Daoy (cell line): ENCODE data around the gene ACSS2. TPM values are rescaled to one million over a fixed set of nuclear protein-coding genes. Genes with fewer than 3 reads are reported as not detected.

Experiments used
- DNase-seq: peaks from one replicate; pipeline ENCODE4 v3.0.0-alpha.2; 2015; ENCODE audit warnings: low read depth
- total RNA-seq: library from RNA; depleted of rRNA; stranded (reverse); fragments of >200 nt; shearing (Covaris generic); gene quantifications from 2 replicates; pipeline ENCODE4 v1.2.3, GENCODE V29; 2014; rRNA removed

Gene ACSS2, protein sequence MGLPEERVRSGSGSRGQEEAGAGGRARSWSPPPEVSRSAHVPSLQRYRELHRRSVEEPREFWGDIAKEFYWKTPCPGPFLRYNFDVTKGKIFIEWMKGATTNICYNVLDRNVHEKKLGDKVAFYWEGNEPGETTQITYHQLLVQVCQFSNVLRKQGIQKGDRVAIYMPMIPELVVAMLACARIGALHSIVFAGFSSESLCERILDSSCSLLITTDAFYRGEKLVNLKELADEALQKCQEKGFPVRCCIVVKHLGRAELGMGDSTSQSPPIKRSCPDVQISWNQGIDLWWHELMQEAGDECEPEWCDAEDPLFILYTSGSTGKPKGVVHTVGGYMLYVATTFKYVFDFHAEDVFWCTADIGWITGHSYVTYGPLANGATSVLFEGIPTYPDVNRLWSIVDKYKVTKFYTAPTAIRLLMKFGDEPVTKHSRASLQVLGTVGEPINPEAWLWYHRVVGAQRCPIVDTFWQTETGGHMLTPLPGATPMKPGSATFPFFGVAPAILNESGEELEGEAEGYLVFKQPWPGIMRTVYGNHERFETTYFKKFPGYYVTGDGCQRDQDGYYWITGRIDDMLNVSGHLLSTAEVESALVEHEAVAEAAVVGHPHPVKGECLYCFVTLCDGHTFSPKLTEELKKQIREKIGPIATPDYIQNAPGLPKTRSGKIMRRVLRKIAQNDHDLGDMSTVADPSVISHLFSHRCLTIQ
- 11.7 and 17.3 TPM in 2 replicates for total RNA-seq

DNA sequence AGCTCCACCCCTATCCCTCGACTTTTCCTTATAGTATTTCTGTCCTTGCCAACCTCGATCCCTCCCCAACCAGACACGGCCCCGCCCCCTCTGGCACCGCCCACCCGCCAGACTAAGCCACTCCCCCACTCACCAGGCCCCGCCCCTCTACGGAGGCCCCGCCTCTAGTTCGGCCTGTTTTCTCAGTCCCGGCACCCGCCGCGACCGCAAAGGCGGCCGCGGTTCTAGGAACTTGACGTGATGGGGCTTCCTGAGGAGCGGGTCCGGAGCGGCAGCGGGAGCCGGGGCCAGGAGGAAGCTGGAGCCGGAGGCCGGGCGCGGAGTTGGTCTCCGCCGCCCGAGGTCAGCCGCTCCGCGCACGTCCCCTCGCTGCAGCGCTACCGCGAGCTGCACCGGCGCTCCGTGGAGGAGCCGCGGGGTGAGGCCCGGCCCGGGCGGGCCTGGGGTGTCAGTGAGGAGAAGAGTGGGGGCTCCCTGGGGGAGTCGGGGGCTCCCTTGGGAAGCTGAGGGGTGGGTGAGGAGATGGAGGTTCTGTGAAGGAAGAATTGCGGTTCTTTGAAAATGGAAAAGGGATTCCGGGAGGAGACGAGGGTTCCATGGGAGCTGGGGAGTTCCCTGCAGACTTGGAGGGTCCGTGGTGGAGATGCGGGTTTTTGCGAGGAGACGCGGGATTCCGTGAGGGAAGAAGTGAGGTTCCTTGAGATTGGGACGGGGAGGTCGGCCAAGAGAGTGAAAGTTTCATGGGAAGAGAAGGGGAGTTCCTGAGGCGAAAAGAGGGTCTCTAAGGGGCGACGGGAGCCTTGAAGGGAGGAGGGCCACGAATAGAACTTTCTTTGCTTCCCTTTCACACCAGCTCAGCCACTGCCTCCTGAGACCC lies at the start of gene ACSS2:
Gene ACSS2 (plus strand): TSS at position 207 of the 877 bp plus-strand sequence. CDS start 34 bp downstream, at position 241.
- peak; percentile 11 for DNase-seq

DNA sequence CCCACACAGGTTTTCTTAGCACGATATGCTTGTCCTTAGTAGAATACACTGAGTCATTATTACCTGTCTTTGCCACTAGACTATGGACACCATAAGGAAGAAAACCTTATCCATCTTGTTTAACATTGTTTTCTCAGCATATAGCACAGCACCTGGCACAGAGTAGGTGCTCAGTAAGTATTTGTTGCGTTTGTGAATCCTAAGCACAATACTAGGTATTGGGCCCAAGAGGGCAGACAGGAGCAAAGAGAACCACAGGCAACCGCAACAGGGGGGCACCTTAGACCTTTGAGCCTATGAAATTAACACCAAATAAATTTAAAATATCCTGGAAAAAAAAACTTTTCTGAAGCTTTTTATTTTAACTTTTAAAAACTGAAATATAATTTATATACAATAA lies 47.2 kb upstream of the ACSS2 start:
- no peak for DNase-seq

DNA sequence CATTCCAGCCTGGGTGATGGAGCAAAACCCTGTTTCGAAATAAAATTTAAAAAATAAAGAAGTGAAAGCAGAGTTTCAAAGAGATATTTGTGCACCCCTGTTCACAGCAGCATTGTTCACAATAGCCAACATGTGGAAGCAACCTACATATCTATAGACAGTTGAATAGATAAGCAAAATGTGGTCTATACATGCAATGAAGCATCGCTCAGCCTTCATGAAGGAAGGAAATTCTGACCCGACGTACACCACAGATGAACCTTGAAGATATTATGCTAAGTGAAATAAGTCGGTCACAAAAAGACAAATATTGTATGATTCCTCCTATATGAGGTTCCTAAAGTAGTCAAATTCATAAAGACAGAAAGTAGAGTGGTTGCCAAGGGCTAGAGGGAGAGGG lies 44.5 kb upstream of the ACSS2 start:
- DNase-seq: no peak

DNA sequence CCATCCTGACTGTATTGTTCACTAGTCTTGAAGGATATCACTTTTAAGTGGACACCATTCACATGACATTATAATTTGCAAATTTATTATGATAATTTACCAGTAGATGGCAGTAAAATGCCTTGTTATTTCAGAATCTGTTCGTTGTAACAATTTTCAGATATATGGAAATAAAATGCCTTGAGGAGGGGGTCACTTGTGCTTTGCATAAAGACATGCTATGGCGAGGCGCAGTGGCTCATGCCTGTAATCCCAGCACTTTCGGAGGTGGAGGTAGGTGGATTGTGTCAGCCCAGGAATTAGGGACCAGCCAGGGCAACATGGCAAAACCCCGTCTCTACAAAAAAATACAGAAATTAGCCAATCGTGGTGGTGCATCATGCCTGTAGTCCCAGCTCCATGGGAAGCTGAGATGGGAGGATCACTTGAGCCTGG lies 41.9 kb upstream of the ACSS2 start:
- peak; percentile 10 for DNase-seq

DNA sequence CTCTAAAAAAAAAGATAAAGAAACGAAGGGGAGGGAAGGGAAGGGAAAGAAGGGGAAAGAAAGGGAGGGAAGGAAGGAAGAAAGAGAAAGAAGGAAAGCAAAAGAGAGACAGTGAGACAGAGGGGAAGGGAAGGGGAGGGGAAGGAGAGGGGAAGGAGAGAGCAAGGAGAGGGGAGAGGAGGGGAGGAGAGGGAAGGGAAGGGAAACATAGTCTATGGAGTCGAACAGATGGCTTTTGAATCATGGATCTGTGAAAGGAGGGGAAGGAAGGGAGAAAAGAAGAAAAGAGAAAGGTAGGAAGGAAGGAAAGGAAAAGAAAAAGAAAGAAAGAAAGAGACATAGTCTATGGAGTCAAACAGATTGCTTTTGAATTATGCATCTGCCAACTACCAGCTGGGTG lies 34.3 kb upstream of the ACSS2 start:
- no peak for DNase-seq

DNA sequence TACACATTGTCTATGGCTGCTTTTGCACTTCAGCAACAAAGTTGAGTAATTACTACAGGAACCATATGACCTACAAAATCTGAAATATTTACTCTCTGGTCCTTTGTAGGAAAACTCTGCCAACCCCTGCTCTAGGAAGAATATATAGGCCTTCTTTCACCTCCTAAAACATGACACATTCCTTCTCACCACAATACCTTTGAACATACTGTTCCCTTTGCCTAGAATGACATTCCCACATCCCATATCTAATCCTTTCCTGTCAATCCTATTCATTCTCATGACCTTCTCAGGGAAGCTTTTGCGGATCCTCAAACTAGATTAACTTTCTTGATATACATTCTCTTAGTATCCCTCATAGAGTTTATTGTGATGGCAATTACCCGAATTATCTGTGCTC lies 33.0 kb upstream of the ACSS2 start:
- no peak for DNase-seq

DNA sequence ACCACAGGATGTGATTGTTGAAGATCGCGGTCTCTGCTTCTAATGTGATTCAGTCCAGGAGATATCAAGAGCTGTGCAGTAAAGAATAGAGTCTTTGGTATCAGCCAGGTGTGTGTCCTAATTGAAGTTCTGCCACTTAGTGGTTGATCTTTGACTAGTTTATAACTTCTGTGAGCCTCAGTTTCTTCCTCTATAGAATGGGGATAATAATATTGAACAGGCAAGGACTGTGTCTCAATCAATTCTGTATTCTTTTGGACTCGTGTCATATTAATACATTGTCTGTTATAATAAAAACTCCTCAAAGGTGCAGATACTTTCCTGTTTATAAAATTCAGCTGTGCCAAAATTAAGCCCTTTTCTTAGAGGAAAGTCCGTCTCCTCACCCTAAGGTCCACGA lies 27.8 kb upstream of the ACSS2 start:
- DNase-seq: no peak

DNA sequence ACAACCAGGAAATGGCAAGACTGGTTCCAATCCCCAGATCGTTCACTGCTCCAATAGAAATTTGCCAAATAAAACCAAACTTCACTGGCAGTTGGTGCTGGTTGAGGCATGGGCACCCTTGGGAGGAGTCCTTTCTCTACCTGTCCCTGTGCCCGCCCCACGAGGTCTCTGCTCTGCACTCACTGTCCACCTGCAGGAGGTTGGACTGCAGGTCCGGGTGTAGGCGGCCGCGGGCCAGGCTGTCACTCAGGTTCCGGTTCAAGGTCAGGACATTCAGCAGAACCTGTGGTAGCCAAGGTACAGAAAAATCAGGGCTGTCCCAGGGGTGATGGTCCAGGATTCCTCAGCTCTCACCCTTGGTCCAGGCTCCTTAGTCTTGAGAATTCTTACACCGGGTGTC lies 26.6 kb upstream of the ACSS2 start:
- DNase-seq: no peak

DNA sequence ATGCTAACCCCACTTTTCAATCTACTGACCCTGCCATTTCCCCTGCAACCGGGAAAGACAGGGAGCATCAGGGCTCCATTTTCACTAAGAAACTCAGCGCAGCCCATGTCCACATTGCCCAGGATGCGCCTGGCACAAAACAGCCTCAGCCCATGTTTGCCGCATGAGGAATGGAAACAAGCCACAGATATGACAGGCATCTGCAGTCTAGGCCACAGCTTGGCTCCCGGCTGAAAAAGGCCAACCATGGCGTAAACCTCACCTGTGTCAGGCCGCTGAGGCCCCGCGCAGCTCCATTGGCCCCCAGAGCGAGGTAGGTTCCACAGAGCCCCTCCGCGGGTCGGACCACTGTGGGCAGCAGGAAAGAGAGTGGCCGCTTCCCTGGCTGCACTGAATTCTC lies 25.4 kb upstream of the ACSS2 start:
- DNase-seq: no peak

DNA sequence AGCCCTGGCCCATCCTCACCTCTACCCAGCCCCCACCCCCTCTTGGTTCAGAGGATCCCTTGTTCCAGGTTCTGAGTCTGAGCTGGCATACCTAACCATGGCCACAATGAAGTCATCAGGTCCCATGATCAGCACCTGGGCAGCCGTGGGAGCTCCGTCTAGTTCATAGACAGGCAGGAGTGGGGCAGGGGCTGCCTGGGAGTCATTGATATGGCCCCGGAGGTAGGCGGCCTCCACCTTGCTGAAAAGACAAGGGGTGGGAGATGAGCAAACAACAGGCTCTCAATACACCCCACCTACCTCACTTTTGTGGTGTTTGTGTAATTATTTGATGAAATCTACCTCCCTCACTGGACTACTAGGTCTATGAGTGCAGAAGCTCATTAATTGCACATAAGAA lies 24.1 kb upstream of the ACSS2 start:
- no peak for DNase-seq

DNA sequence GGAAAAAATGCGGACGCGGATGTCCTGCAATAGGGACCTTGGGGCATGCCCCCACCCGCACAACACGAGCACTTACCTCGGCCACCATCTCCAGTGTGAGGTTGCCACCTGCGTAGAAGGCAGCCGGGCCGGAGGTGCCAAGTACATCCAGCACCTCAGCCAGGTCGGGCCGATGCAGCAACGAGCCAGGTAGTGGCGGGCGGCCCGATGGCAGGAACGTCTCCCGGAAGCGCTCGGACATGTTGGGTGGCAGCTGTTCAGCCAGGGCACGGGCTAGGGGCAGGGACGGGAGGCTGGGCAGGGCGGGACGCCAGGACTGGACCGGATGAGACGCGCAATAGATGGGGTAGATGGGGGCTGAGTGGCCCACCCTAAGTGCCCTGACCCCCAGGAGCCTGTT lies 17.0 kb upstream of the ACSS2 start:
- no peak for DNase-seq

DNA sequence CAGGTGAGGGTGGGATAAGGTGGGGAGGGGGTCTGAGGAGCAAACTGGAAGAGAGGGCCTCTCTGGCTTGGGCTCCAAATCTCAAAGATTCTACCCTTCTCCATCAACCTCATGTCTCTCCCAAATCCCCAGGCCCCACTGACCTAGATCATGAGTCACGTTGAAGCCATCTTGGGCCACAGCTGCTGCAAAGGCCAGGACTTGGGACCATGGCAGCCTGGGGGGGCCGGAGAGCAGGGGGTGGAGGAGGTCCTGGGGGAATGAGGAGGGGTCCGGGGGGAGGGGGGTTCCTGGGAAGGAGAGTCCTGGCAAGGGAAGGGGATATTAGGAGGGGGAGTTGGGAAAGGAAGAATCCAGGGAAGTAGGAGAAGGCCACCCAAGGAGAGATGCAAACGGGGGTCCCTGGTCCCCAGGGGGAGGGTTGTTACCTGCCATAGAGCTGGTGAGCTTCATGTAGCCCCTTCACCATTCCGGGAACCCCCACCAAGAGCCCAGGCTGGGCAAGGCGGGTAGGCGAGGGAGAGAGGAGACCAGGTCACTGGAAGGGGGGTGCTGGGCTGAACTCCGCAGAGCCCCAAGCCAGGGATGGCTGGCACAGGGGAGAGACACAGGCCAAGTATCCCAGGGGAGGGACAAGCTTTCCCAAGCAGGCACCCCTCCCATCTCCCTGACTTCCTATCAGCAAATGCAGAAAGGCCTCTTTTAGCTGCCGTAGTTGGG lies 16.4 kb upstream of the ACSS2 start:
- DNase-seq: no peak

DNA sequence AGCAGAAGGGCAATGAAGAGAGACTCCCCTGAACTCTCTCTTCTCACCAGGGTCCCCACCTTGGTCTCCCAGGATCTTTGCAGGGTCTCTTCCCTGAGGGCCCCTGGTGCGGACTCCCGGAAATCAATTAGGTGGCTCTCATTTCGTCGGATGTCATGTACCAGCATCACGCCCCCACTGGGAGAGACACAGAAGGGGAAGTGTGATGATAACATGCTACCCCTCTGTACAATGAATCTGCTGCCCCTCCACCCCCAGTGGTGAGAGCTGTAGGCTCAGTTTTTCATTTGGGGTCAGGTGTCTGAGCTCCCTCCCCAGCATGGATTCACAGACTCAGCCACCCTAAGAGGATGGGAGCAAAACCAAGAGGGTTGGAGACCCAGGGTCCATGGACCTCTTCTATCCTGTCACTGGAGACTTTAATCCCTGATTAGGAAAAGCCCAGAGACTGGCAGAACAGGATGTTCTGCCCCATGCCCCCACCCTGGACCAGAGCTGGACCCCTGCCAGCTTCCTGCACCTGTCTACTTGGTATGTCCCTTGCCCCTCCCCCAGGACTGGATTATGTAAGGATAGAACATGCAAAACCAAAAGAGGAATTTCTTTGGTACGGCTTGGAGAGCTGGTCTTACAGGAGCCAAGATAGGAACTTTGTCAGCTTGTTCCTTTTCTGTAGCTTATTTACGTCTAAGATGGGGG lies 14.9 kb upstream of the ACSS2 start:
- no peak for DNase-seq

DNA sequence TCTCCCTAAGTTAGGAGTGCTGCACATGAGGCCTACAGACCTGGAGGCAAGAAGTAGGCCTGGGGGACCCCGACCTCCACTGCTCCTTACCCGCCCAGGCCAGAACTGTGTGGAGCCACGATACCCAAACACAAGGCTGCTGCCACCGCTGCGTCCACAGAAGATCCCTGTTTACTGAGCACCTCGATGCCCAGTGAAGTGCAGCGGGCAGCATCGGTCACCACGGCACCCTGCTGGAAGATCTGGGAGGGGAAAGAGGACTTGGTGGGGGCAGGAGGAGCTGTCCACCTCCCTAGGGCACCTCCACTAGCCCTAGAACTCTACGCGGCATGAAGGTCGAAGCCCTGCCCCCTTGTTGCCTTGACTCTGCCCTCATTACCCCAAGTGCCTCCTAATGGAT lies 13.7 kb upstream of the ACSS2 start:
- no peak for DNase-seq

DNA sequence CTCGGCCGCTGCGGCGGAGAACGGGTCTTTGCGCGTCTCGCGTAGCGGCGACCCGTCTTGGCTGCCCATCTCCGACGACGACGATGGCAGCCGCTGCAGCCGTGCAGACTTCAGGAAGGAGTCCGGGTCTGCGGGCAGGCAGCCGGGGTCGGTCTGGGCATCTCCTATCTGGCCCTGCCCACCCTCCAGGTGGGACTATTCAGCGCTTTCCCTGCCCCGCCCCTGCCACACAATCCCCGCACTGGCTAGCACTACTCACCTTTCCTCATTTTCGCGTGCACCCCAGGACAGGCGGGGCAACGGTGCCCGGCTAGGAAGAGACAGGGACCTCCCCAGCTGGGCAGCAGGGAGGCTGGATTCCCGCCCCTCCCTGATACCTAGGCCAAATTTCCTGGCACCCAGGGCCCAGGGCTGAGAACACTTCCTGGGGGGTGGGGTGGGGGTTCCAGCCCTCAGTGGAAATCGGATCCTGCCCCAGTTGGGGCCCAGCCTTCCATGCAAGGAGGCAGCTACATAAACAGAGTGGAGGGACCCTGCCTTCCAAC lies 12.9 kb upstream of the ACSS2 start:
- DNase-seq: no peak

DNA sequence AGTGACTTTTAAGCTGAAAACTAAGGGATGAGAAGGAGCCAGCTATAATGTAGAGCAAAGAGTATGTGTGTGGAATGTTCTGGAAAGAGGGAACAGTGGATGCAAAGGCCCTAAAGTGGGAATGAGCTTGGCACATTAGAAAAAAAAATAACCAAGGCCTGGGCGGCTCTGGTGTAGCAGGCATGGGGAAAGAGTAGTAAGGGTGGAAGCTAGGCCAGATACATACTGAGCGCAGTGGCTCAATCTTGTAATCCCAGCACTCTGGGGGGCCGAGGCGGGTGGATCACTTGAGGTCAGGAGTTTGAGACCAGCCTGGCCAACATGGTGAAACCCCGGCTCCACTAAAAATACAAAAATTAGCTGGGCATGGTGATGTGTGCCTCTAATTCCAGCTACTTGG lies 12.2 kb upstream of the ACSS2 start:
- no peak for DNase-seq

DNA sequence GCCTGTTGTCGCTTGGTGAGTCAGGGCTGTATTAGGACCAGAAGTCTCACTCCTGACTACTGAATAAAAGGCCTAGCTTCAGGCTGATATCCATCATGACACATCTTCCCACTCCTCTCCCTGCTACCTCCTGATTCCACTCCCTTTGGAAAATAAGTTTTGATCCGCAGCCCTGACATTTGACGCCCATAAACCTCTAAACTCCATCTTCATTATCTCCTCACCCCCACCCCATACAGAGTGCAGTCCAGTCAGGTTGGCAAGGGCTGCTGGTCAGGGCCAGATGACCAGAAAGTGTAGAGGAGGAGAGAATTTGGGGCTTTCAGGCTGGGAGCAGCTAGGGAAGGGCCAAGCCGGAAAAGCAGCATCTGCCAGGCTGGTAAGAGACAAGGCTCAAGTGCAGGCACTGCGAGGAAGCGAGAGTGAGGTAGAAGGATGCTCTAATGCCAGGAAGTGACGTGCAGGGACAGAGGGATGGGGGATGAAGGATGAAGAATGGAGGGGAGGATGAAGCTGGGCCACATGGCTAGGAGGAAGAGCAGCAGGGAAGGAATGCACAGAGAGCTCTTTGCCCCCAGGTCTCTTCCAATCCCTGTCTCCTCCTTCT lies 5.0 kb upstream of the ACSS2 start:
- no peak for DNase-seq

DNA sequence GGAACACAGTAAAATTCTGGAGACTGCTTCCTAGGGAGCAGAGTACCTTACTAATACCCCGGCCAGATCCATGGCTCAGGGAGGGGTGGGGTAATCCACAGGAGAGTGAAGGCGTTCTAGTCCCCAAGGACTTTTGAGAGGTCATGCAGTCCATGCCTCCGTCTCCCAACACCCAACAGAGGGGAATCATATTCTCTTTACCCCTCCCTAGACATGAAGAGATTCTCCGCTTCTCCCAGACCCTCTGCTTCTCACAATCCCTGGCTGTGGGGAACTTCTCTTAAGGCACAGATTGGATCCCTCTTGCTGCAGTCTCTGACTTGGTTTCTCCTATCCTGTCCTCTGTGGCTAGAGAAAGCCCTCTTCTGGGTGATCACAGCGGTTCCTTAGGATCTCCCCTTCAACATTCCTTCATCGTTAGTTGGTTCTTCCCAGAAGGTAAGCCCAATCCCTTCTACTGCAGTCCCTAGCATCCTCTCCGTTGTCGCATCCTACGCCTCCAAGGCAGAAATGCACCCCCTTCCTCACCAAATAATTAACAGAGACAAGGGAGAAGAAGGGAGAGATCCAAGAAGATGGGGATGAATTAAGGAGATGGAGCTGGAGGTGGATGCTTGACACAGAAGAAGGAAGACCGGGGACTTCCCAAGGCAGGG lies 4.3 kb upstream of the ACSS2 start:
- peak; percentile 7 for DNase-seq

DNA sequence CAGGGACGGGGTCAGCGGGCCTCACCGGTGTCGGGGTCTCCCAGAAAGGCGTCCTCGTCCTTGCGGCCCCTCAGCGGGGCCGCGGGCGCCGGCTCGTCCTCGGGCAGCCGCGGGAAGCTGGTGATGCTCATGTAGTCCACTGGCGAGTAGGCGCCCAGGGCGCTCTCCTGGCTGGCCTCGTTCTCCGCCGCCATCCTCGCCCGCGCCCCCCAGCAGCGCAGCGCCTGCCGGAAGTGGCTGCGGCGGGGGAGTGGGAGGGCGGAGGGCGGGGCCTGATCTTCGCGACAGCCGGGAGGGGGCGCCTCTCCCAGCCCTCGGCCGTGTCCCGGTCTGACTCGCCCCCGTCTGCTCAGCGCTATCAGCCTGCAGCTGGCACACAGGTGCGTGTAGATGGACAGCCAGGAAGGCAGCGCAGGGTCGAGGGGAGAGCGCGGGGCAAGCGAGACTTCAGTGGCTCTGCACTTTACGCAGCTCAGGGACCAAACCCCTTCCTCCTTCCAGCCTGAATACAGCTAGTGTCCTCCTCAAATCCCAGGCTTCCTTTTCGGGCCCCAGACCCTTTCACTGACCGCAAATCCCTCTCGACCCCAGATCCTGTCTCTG lies 3.7 kb upstream of the ACSS2 start, which contains the start of gene GGT7:
Gene GGT7 (minus strand): TSS at position 235 of the 603 bp plus-strand sequence. CDS start 41 bp downstream, at position 194.
- peak; percentile 86 for DNase-seq
